ENCODE data around the gene MYBPC1.

- TF ChIP-seq CTCF (IDR thresholded peaks at IDR 0.05) (no peak), POLR2A (IDR thresholded peaks at IDR 0.05) (no peak)
These were observed 77.1 kb downstream of the MYBPC1 start for GRCh38 chr12:101671833-101672232.

Measured in adrenal gland (tissue), 5 donors.